GM12872 (cell line): ENCODE data around the gene SLC19A3.

Experiments
- TF ChIP-seq, protein P1 (sequence below): IDR thresholded peaks from 3 replicates; pipeline ENCODE4 v1.5.1; 2011; ENCODE audit warnings: low read depth, mild to moderate bottlenecking, low read length, moderate library complexity; ENCODE audit not compliant: insufficient read depth

SLC19A3 gene

DNA sequence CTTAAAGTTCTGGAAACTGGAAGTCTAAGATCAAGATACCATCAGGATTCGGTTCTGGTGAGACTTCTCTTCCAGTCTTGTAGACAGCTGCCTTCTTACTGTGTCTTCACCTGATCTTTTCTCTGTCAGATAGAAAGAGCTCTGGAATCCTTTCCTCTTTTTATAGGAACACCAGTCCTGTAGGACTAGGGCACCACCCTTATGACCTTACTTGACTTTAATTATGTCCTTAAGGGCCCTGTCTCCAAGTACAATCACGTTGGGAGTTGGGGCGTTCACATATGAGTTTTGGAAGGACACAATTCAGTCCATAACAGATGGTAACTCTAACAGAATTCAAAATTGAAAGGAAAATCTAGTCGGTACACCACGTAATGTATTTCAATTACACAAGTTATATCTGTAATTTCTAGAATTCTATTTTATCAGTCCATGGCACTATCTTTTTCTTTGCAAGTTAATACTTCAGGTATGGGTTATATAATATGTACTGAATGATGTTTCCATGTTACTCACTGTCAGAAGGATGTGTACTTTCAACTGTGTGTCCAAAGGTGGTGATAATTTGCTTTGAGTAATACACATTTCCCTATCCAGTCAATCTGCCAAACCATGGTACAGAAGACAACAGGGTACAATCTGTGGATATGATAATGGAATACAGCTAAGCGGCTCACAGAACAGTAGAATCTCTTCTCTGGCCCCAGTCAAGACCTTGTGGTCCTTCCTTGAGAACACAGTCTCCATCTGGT lies 52.5 kb downstream of the SLC19A3 start:
- TF ChIP-seq, protein P1, sequence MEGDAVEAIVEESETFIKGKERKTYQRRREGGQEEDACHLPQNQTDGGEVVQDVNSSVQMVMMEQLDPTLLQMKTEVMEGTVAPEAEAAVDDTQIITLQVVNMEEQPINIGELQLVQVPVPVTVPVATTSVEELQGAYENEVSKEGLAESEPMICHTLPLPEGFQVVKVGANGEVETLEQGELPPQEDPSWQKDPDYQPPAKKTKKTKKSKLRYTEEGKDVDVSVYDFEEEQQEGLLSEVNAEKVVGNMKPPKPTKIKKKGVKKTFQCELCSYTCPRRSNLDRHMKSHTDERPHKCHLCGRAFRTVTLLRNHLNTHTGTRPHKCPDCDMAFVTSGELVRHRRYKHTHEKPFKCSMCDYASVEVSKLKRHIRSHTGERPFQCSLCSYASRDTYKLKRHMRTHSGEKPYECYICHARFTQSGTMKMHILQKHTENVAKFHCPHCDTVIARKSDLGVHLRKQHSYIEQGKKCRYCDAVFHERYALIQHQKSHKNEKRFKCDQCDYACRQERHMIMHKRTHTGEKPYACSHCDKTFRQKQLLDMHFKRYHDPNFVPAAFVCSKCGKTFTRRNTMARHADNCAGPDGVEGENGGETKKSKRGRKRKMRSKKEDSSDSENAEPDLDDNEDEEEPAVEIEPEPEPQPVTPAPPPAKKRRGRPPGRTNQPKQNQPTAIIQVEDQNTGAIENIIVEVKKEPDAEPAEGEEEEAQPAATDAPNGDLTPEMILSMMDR: no peak

DNA sequence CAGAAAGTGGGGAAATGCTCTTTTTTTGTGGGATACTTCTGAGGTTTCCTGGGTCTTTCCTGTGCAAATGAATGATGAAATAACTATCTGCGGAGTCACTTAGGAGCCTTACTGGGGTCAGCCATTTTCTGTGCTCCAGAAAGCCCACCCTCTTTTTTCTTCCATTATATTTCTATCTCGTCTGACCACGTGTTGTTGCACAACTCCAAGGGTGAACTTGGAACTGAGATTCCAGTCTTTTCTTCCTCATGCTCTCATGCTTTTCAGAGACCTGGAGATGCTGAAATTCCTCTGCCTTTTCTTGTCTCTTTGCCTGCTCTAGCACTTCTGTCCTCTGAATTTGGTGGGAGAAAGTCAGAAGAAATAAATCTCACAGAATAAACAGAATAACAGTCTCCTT lies 56.0 kb downstream of the SLC19A3 start:
- TF ChIP-seq, protein P1: no peak

DNA sequence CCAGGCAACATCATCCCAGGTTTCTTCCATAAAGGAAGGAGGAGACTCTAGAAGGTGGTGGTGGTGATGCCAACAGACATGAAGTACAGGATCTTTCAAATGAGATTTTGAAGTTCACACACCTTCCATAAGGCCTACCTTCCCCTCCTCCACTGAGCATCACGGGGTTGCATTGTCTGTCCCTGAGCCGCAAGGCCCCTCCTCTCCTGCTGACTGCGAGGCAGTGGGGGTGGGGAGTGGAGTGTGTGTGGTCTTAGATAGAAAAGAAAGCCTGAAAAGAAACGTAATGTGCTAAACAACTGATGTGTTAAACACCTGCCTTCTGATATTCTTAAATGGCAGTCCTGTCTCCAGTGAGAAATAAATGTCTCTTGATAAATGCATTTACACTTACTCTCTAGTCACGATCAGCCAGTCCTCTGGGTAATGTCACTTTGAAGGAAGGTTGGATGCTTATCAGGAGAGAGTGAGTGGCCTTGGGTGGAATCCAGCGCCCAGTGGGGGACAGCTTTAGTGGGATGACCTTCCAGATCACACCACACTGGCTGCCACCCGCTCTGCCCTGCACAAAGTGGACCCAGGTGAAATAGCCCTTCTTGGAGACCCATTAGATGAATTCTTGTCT lies 56.7 kb downstream of the SLC19A3 start:
- TF ChIP-seq, protein P1: no peak

- TF ChIP-seq, protein P1: no peak
Observed at GRCh38 chr2:227657199-227657845, 60.5 kb downstream of the SLC19A3 start.

- TF ChIP-seq, protein P1: no peak
Observed at GRCh38 chr2:227655454-227655853, 62.4 kb downstream of the SLC19A3 start.

DNA sequence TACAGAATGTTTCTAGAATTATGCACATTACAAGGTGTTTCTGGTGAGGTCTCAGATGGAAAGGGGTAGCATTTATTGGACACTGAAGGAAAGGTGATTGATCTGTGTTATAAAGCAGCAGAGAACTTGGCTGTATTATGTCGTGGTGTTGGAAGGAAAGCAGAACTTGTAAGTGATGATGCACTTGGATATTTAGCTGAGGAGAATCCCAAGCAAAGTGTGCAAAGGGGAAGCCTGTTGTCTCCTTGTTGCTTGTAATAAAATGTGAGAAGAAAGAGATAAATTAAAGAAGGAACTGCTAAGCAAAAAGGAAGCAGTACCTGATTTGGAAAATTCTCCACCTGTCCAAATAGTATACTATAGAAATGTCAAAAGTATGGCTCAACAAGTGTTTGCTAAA lies 63.4 kb downstream of the SLC19A3 start:
- TF ChIP-seq, protein P1: no peak

GRCh38 chr2:227653419-227653818 lies 64.4 kb downstream of the SLC19A3 start:
- TF ChIP-seq, protein P1: no peak
